ENCODE data around the gene KCNG4.

Gene KCNG4

GRCh38 chr16:84239909-84240308, at the start of gene KCNG4:
TSS of gene KCNG4 (minus strand) at chr16:84240012. CDS start at chr16:84237485, 2,527 bp downstream.
- DNase-seq = no peak

- no peak for DNase-seq
These were observed 49.1 kb upstream of the KCNG4 start for GRCh38 chr16:84288902-84289301.

- no peak for DNase-seq
These were observed 46.9 kb upstream of the KCNG4 start for GRCh38 chr16:84286578-84287240.

DNA sequence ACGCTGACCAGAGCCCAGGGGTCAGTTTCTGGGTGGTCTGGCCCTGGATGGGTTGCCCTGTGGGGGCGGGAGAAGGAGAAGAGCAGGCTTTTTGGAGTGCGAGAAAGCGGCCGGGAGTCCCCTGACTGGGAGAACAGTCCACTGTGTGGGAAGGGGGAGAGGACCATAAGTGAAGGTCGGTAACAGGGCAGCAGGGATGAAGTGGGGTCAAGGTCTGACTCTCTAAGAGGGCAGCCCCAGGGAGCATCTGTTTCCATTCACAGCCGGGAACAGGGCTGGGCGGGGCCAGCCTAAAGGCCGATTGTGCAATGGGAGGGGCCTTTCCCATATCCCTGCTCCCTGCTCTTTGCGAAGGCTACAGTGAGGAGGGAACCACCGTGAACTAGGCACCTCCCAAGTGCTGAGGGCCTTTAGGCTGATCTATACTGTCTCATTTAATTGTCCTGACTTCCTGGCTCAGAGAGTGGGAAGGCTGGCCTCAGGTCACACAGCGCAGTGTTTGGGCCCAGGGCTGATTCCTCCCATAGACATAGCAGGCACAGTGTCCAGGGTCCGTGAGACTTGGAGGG, 44.4 kb upstream of the KCNG4 start:
- no peak for DNase-seq

- no peak for DNase-seq
These were observed 43.7 kb upstream of the KCNG4 start for GRCh38 chr16:84283314-84284153.

DNA sequence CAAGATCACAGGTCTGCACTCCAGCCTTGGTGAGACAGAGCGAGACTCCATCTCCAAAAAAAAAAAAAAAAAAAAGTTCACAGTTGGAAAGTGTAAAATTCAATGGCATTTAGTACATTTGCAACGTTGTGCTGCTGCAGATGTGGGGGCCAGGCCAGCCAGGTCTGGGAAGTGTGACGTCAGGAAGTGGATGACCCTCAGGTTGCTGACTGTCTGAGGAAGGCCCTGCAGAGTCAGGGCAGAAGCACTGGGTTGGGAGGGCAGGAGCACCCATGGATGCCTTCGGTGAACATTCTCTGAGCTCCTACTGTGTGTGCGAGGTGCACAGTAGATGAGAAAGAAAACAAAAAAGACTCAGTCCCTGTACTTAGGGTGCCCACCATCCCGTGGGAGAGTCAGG, 42.7 kb upstream of the KCNG4 start:
- DNase-seq = no peak

DNA sequence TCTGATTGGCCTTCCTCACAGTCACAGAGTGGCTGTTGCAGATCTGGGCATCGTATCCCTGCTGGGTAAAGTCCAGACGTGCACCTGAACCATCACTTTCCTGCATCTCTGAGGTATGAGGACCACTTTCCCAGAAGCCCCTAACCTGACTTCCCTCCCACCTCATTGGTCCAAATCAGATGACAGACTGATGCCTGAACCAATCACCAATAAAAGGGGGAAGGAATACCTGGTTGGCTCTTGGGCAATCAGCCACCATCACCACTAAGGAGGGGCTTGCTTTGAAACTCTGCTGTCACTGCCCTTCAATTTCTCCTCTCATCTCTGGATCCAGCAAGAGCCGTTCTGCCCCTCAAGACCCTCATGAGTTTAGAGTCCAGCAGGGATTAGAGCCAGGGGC, 41.3 kb upstream of the KCNG4 start:
- no peak for DNase-seq

GRCh38 chr16:84279881-84280280, 40.1 kb upstream of the KCNG4 start:
- no peak for DNase-seq

- peak; percentile 64 for DNase-seq
These were observed 39.2 kb upstream of the KCNG4 start for GRCh38 chr16:84278968-84279367.

DNA sequence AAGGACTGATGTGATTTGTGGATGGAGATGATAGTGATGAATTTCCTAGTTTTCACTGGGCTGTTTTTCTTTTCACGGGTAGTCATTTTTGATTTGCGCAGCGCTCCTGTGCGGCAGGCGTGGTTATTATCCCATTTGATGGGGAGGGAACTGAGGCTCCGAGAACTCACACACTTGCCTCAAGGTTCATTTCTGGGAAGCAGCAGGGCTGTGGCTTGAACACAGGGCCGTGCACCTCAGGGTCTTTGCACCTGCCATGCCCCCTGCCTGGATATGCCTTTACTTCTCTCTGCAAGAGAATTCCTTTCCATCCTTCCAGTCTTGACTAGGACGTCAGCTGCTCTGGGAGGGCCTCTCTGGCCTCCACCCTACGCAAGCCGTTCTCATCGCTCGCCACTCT, 38.5 kb upstream of the KCNG4 start:
- no peak for DNase-seq

DNA sequence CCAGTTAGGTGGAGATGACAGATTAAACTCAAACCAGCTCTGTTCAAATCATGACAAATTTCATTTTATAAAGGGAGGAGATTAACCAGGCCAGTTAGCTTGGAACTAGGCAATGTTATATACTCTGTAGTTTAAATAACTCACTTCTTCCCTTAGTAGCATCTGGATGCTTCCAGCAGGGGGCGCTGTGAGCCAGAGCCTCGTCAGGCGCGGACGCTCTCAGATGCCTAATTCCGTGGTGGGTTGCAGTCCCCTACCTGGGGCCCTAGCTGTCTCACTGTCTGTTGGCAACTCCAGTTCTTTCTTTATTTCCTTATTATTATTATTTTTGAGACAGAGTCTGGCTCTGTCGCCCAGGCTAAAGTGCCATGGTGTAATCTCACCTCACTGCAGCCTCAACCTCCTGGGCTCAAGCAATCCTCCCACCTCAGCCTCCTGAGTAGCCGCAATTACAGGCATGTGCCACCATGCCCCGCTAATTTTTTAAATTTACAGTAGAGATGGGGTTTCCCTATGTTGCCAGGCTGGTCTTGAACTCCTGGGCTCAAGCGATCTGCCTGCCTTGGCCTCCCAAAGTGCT, 37.5 kb upstream of the KCNG4 start:
- DNase-seq = peak; percentile 71

DNA sequence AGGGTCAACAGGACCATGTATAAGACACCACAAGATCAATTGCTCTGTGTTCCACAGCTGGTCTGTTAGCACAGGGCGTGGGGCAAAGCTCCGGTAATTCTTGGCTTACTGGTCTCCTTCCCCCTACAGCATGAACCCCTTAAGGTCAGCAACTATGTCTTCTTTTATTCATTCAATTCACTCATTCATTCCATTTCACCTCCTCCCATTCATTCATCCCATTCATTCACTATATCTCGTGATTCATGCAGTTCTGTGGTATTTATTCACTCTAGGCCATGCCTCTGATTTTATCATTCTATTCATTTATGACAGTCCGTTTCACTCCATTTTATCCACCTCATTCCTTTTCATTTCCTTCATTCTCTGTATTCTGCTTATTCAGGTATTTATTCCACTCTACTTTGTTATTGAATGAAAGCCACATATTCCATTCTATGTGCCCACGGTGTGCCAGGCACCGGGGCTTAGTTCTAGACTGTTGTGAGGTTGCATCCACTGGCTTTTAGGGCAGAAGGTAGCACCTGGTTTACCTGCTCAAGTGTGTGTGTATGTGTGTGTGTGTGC, 35.9 kb upstream of the KCNG4 start:
- no peak for DNase-seq

- DNase-seq = no peak
These were observed 34.7 kb upstream of the KCNG4 start for GRCh38 chr16:84274515-84274914.

GRCh38 chr16:84272740-84273320, 33.0 kb upstream of the KCNG4 start:
- no peak for DNase-seq

DNA sequence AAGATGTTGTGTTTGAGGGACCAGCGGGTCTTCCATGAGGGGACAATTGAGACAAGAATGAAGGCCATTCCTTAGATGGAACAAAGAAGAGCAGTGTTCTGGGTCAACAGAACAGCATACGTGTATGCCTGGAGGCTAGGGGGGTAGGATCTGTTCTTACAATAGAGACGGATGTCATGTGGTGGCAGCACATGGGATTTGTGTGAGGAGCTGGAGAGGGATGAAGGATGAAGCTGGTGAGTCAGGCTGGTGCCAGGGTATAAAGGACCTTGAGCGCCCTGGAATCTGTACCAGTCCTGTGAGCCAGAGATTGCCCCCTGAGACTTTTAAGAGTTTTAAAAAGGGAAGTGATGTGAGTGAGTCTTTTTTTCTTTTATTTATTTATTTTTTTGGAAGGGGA, 32.1 kb upstream of the KCNG4 start:
- no peak for DNase-seq

- DNase-seq = no peak
These were observed 31.2 kb upstream of the KCNG4 start for GRCh38 chr16:84271037-84271436.

GRCh38 chr16:84270531-84270930, 30.7 kb upstream of the KCNG4 start:
- no peak for DNase-seq

GRCh38 chr16:84270071-84270470, 30.3 kb upstream of the KCNG4 start:
- DNase-seq = no peak

DNA sequence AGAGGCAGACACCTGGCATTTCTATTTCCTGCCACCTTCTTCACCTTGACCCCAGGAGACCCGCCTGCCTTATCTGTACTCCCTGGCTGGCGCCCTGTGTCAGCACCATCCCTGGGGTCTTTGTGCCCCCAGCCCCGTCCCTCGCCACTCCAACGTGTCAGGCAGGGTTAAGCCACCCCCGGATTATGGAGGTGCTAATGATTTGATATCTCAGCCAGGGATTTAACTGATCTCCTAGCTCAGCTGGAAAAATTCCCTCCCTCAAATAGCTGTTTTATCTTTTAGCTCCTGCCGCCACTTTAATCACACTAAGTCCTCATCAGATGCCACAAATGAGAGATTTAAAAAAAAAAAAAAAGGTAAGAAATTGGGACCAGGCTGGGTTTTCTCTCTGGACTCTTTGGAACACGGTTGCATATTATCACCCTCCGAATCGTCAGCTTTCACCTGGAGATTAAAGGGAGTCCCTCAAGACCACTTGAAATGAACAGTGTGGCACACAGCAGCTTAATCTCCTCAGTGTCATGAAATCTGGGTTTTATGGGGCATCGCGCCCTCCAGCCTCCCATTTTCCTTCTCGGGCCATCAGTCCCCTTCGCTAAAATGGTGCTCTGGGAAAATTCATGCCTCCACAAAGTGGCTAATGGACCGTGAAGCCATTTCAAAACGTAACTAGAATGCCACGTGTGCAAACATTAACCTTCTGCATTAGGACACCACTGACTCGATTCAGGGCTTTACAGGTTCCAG, 28.7 kb upstream of the KCNG4 start:
- no peak for DNase-seq

- DNase-seq = no peak
These were observed 27.6 kb upstream of the KCNG4 start for GRCh38 chr16:84267380-84267779.

GRCh38 chr16:84266451-84266850, 26.6 kb upstream of the KCNG4 start:
- DNase-seq = peak; percentile 81

DNA sequence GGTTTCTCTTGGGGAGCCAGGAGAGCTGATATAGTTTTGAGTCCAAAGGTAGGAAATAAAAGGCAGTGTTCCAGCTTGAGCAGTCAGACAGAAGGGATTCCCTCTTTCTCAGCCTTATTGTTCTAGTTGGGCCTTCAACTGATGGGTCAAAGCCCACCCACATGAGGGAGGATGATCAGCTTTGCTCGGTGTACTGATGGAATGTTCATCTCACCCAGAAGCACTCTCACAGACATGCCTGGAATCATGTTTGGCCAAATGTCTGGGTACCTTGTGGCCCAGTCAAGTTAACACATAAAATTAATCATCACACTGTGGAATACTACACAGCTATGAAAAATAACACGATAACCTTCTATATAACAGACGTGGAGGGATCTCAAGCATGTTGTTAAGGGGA, 23.1 kb upstream of the KCNG4 start:
- no peak for DNase-seq
